GM18505 (cell line): Measurements from ENCODE around the gene NAA38.
"Not testable (repeated sequence)": the region's sequence is repeated elsewhere in the genome, so short reads cannot be mapped to it uniquely, and the experiment has no call there.

Experiments used
- ATAC-seq: cut with Tn5 transposase; IDR thresholded peaks from one replicate; pipeline ENCODE4 v1.9.1; 2021; ENCODE audit not compliant: unreplicated experiment
- POLR2A ChIP-seq: IDR thresholded peaks from 4 replicates; pipeline ENCODE4 v1.6.1; 2011; ENCODE audit warnings: borderline replicate concordance; ENCODE audit not compliant: insufficient read depth, insufficient read length; ENCODE audit errors: extremely low read depth

Gene NAA38

GRCh38 chr17:7867881-7868329 lies 10.5 kb upstream of the NAA38 start:
- no peak for TF ChIP-seq POLR2A
- no peak for ATAC-seq

- no peak for TF ChIP-seq POLR2A
Measured at GRCh38 chr17:7864995-7865650, 7.8 kb upstream of the NAA38 start.

GRCh38 chr17:7864384-7864783 lies 7.0 kb upstream of the NAA38 start:
- not testable (repeated sequence) for ATAC-seq

More at GRCh38 chr17:7864995-7865650, 7.8 kb upstream of the NAA38 start:
- ATAC-seq: no peak

GRCh38 chr17:7862692-7863437 lies 5.5 kb upstream of the NAA38 start:
- no peak for ATAC-seq
- TF ChIP-seq POLR2A: no peak

- ATAC-seq: no peak
- no peak for TF ChIP-seq POLR2A
Measured at GRCh38 chr17:7859028-7859427, 1.7 kb upstream of the NAA38 start.

GRCh38 chr17:7858522-7858810 lies 1.1 kb upstream of the NAA38 start:
- ATAC-seq: no peak
- TF ChIP-seq POLR2A: no peak

GRCh38 chr17:7857713-7858521 lies 558 bp upstream of the NAA38 start, which contains the start of gene CYB5D1:
Gene CYB5D1, plus strand, starts transcription at chr17:7858003. Its CDS starts 132 bp downstream, at chr17:7858135.
- no peak for TF ChIP-seq POLR2A
- peak; percentile 27 for ATAC-seq

GRCh38 chr17:7856011-7856810 lies 1.1 kb downstream of the NAA38 start:
- TF ChIP-seq POLR2A: no peak
- no peak for ATAC-seq

- no peak for ATAC-seq
- TF ChIP-seq POLR2A: no peak
Measured at GRCh38 chr17:7855660-7856010, 1.7 kb downstream of the NAA38 start.

GRCh38 chr17:7854851-7855659 lies 2.3 kb downstream of the NAA38 start, which contains the start of gene TMEM88:
Gene TMEM88, plus strand, starts transcription at chr17:7855066. Its CDS starts 9 bp downstream, at chr17:7855075.
- ATAC-seq: no peak

GRCh38 chr17:7854078-7854777 lies 3.1 kb downstream of the NAA38 start:
- TF ChIP-seq POLR2A: no peak

More at GRCh38 chr17:7854851-7855659, 2.3 kb downstream of the NAA38 start, which contains the start of gene TMEM88:
- TF ChIP-seq POLR2A: no peak

GRCh38 chr17:7853691-7854038 lies 3.7 kb downstream of the NAA38 start:
- no peak for ATAC-seq
- TF ChIP-seq POLR2A: no peak

More at GRCh38 chr17:7854078-7854777, 3.1 kb downstream of the NAA38 start:
- no peak for ATAC-seq
